Measurements from ENCODE around the gene STAC3. TPM values are rescaled to one million over a fixed set of nuclear protein-coding genes. Genes with fewer than 3 reads are reported as not detected.

The STAC3 gene
- polyA plus RNA-seq, 3 donors: 0.72 to 4.5 (median 1.8) TPM

DNA sequence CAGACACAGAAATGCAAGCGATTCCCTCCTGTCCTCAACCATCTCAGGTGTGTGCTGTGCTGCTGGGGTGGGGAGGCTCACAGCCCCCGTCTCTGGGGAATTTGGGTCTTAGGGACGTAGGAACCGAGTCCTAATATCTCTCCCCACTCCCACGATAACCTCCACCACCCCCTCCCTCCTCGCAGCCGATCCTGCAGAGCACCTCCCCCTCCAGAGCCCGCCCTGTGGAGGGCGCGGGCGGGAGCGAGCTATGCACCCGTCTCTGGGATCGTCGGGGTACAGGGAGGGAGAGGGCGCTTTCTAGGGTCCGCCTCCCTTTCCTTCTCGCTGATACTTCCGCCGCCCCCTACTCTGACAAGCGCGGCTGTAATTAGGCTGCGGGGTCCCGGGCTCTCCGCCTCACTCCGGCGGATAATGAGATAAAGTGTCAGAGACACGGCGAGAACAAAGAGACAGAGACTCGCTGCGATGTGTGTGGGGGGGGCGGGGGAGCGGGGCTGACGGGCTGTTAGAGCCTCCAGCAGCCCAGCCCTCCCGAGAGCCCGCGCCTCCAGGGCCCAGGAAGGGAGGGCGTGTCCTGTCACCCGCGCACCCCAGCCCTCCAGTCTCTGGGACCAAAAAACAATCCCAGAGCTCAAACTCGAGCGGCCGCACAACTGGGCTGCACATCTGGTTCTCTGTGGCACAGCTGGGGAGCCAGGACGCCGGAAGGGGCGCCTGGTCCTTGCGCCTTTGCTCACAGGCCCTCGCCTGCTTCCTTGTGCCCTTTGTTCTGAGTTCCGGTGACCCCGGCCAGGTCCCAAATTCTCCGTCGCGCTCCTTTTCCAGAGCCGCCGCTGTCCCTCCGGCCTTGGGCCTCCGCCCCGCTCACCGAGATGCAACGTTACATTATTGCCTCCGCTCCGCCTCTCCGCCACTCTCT lies 12.8 kb downstream of the STAC3 start:
- WGBS, 3 donors: 3 to 6% (median 3%) methylated on average over 58 to 63 of the region's 63 CpGs
- H3K27ac ChIP-seq (ENCODE audit: low read depth, low read length): no peak overlapping the region

DNA sequence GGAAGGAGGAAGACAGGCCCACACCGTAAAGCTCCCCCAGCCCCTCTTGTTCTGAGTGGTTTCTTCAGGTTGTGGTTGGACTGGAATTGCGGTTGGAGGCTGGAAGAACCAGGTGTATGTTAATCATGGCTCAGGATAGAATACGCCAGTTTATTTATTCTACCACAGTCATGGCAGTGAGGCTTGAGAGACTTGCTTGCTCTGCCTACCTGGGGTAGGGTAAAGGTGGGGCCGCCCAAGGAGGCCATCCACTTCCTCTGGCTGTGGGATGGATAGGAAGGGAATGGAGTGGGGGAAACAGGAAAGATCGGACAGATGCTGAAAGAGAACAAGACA lies 13.4 kb downstream of the STAC3 start:
- 40 to 48% (median 44%) methylated on average over 5 of the region's 5 CpGs for WGBS, 3 donors
- H3K27ac ChIP-seq (ENCODE audit: low read depth, low read length): no peak overlapping the region

DNA sequence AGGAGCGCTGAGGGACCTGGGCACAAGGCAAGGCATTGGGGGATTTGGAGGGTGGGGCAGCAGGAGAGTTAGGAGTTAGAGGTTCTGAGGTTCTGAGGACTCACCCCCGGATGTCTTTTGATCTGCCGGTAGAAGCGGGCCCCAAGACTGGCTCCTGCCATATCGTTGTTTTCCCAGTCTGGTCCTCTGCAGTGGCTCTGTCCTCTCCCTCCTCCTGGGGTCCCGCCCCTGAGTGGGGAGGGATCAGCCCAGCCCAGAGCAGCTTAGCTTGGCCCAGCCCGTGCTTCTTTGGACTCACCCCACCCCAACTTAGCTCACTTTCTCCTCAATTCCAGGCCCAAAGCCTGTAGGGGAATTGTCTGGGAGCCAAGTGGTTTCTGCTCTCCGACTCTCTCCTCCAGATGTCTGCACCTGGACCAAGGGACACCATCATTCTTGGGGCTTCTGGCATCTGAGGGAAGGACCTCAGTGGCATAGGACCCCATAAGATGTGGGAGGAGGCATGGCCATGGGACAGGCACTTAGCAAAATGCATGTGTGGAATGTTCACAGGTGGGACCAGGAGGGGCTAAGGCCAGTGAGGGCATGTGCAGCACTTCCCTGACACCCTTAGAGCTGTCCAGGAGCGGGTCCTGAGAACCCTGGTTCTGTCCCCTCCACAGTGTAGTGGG lies 13.9 kb downstream of the STAC3 start:
- H3K27ac ChIP-seq (ENCODE audit: low read depth, low read length): no peak overlapping the region
- WGBS, 3 donors: 22 to 42% (median 27%) methylated on average over 7 to 9 of the region's 9 CpGs

DNA sequence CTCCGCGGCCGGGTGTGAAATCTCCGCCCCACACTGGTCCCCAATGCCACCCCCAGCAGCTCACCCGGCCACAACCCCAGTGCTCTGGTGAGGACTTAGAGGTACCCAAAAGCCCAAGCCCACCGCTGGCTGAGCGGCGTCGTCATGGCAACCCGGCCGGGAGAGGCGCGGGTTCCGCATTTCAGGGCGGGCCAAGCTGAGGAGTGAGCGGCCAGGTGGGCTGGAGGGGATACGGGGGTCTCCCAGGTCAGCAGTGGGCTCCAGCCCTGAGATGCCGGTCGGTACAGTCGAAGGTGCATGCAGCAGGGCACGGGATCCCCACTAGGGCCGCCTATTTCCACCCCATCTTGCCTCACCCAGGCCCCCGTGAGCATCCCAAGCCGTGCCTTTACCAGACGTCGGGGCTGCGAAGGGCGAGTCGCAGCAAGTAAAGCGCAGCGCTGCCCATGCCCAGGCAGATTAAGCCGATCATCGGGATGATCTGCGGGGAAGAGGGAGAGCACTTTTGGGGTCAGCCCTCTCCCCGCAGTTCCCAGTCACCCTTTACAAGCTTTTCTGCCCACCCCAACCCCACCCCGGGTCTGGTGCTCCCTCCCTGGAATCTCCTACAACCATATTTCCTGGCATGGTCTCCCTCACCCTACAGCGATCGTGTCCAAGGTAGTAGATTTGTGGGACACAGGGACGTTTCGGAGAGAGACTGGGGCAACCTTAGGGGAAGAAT lies 14.6 kb downstream of the STAC3 start:
- H3K27ac ChIP-seq (ENCODE audit: low read depth, low read length): no peak overlapping the region
- WGBS, 3 donors: 21 to 33% (median 25%) methylated on average over 40 of the region's 40 CpGs

DNA sequence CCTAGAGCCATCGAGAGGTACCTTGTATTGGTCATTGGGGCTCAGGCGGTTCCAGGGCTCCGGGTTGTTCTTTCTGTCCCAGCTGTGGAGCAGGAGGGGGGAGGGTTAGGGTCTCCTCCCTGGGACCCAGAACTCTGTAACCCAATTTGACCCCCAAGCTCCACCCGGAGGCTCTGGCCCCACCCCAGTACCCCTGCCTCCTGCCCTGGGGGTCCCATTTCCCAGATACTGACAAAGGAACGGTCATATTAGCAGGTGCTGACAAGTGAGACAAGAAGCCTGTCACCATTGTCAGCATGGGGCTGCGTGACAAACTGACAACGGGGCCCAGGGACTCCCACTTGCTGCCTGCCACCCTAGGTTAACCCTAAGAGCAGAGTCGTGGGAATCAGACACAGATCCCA lies 15.3 kb downstream of the STAC3 start:
- H3K27ac ChIP-seq (ENCODE audit: low read depth, low read length): no peak overlapping the region
- WGBS, 3 donors: 61 to 71% (median 65%) methylated on average over 7 to 8 of the region's 8 CpGs

DNA sequence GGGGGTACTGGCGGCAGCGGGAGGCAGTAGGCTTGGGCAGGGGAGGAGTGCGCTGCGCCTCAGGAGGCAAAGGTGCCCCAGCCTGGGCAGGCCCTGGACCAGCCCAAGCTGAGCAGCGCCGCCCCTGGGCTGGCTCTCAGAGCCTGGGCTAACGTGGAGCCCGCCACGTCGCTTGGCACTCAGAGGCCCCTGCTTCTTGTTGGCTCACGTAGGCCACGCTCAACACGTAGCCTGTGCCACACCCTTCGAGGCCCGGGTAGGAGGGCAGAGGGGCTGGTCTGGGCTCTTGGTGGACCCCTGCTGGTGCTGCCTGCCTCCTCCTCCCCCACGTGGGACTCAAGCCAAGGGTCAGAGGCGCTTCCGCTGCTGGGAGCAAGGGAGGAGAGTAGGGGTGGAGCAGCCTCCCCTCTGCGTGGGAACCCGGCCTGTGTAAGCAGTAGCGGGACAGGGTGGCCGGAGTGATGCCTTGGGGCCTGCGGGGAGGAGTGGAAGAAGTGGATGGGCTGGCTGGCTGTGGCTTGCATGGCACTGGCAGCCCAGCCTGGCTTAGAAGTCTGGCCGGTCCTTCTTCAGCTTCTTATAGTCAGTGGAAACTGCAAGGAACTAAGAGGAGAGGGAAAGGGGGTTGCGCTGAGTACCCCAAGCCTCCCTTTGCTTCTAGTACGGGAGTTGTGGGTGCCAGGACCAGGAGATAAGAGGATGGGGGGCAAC lies 15.8 kb downstream of the STAC3 start:
- WGBS, 3 donors: 65 to 75% (median 73%) methylated on average over 17 to 26 of the region's 26 CpGs
- H3K27ac ChIP-seq (ENCODE audit: low read depth, low read length): no peak overlapping the region

DNA sequence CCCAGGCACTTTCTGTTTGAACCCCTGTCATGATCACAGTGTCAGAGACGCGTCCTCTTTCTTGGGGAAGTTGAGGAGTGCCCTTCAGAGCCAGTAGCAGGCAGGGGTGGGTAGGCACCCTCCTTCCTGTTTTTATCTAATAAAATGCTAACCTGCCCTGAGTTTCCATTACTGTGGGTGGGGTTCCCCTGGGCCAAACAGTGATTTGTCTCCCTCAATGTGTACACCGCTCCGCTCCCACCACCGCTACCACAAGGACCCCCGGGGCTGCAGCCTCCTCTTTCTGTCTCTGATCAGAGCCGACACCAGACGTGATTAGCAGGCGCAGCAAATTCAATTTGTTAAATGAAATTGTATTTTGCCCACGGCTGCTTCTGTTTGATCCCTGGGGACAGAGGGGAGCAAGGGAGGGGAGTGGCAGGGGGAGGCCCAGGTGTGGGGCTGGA lies 16.4 kb downstream of the STAC3 start:
- H3K27ac ChIP-seq (ENCODE audit: low read depth, low read length): no peak overlapping the region
- 72 to 90% (median 85%) methylated on average over 10 of the region's 10 CpGs for WGBS, 3 donors

DNA sequence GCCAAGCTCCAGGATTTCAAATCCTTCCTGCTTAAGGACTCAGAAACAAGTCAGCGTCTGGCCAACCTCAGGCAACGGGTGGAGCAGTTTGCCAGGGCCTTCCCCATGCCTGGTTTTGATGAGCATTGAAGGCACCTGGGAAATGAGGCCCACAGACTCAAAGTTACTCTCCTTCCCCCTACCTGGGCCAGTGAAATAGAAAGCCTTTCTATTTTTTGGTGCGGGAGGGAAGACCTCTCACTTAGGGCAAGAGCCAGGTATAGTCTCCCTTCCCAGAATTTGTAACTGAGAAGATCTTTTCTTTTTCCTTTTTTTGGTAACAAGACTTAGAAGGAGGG lies 16.8 kb downstream of the STAC3 start:
- no peak overlapping the region for H3K27ac ChIP-seq (ENCODE audit: low read depth, low read length)
- WGBS, 3 donors: 67 to 96% (median 69%) methylated on average over 3 of the region's 3 CpGs

DNA sequence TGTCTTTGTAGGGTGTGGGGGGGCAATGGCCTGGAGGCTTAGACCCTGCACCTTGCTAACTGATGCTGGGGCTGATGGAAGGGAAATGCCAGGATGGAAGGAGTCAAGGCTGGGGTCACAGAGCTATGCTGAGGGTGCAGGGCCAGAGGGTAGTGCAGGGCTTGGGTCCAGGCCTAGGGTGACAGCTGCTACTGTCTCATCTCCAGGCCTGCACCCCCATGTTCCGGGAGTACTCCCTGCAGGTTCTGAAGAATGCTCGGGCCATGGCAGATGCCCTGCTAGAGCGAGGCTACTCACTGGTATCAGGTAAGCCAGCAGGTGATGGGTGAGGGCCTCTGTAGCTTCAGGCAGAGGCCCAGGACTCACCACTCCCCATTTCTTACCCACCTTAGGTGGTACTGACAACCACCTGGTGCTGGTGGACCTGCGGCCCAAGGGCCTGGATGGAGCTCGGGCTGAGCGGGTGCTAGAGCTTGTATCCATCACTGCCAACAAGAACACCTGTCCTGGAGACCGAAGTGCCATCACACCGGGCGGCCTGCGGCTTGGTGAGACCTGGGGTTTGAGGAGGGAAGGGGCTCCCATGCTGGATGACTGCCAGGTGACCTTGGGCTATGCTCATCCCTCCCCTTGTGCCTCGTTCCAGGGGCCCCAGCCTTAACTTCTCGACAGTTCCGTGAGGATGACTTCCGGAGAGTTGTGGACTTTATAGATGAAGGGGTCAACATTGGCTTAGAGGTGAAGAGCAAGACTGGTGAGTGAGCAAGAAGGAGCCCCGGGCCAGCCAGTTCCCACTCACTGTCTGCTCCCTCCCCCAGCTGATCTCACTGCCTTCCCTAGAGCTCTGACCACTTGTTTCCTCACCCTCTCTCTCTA lies 17.4 kb downstream of the STAC3 start:
- no peak overlapping the region for H3K27ac ChIP-seq (ENCODE audit: low read depth, low read length)
- whole genome bisulfite sequencing, 3 donors: 88 to 90% (median 90%) methylated on average over 15 of the region's 15 CpGs

DNA sequence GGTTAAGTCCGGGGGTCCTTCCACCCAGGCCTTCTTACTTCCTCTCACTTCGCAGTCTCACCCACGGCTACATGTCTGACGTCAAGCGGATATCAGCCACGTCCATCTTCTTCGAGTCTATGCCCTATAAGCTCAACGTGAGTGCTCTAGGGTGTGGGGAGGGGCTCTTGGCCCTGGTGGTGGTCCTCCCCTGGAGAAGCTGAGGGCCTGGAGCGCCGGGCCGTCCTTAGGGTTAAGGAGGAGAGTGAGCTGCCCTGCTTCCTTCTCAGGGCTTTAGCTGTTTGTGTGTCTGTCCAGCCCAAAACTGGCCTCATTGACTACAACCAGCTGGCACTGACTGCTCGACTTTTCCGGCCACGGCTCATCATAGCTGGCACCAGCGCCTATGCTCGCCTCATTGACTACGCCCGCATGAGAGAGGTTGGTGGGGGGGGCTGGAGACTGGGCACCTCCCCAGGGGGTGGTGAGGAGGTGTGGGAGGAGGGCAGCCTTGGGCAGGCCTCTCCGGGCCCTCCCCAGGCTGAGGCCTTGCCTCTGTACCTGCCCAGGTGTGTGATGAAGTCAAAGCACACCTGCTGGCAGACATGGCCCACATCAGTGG lies 18.7 kb downstream of the STAC3 start:
- WGBS, 3 donors: 87 to 92% (median 89%) methylated on average over 19 of the region's 19 CpGs
- H3K27ac ChIP-seq (ENCODE audit: low read depth, low read length): no peak overlapping the region

DNA sequence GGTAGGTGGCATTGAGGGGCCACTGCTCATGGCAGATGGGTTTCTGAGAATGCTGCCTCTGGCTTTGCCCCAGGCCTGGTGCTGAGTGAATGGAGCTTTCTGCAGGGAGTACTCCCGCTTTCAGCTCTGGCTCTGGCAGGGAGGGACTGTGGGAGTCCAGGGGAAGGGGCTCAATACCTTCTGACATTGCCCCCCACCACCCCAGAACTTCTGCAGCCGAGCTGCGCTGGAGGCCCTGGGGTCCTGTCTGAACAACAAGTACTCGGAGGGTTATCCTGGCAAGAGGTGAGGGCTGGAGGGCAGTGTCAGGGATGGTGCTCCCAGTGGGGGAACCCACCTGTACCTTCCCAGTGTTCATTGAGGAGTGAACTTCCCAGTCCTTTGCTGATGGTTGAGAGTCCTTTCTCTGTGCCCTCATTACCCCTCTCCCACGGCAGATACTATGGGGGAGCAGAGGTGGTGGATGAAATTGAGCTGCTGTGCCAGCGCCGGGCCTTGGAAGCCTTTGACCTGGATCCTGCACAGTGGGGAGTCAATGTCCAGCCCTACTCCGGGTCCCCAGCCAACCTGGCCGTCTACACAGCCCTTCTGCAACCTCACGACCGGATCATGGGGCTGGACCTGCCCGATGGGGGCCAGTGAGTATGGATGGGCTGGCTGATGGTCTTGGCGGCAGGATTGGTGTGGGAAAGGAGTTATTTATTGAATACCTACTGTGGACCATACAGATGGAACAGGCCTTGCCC lies 19.5 kb downstream of the STAC3 start:
- no peak overlapping the region for H3K27ac ChIP-seq (ENCODE audit: low read depth, low read length)
- 85 to 91% (median 90%) methylated on average over 13 of the region's 13 CpGs for WGBS, 3 donors

DNA sequence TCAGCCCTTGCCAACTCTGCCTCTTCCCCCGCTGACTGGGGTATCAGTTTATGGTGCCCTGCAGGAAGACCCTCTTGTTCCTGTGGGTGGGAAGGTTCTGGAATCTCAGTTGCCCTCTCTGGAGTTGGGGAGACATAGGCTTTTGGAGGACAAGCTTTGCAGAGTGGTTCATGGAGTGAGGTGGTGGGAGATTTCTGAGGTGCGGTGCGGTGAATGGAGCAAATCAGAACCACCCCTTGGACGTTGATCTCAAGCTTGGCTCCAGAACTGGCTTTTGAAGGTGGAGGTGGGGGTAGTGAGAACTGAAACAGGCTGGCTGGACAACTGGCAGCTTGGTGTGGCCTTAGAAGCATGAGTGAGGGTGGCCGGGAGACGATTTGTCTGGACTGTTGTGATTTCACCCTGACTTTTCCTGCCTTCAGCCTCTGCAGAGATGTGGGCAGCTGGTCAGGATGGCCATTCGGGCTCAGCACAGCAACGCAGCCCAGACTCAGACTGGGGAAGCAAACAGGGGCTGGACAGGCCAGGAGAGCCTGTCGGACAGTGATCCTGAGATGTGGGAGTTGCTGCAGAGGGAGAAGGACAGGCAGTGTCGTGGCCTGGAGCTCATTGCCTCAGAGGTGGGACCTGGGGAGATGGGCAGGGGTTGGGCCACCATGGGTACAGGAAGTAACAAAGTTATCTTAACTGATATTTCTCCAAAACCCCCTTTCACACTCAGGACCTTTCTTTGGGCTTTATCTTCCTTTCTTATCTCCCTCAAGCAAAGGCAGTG lies 20.4 kb downstream of the STAC3 start:
- WGBS, 3 donors: 32 to 56% (median 51%) methylated on average over 10 of the region's 10 CpGs
- no peak overlapping the region for H3K27ac ChIP-seq (ENCODE audit: low read depth, low read length)

DNA sequence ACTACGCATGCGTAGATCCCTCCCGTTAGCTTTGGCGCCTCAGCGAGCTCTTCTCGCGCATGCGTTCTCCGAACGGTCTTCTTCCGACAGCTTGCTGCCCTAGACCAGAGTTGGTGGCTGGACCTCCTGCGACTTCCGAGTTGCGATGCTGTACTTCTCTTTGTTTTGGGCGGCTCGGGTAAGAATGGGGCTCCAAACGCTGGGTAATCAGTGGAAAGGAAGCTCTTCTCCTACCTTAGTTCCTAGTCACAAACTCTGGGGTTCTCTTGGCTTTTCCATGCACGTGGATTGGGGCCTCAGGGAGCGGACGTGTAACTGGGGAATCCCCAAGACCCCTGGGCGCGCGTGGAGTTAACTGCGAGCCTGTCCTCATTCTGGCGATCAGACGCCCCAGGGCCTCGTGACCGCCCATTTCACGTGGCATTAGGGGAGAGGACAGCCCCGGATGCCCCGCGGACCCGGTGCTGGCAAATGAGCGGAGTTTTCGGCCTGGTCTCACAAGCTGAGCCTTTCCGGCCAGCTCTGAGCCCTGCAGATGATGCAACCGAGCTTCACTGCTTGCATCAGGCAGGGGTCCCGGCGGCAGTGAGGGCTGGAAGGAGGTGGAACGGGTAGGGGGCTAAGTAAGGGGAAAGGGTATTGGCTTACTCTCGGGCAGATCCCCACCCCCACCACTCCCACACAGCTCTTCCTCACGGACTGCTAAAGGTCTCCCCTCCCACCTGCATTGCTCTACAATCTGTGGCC lies 21.2 kb downstream of the STAC3 start, which contains the start of gene SHMT2:
SHMT2 (plus strand) TSS at position 78 of the 747 bp plus-strand sequence; CDS start at position 146, 68 bp downstream.
- H3K27ac ChIP-seq (ENCODE audit: low read depth, low read length): no peak within 1 kb of the TSS
- 0 to 2% (median 0%) methylated on average over 42 of the region's 42 CpGs for WGBS, 3 donors

DNA sequence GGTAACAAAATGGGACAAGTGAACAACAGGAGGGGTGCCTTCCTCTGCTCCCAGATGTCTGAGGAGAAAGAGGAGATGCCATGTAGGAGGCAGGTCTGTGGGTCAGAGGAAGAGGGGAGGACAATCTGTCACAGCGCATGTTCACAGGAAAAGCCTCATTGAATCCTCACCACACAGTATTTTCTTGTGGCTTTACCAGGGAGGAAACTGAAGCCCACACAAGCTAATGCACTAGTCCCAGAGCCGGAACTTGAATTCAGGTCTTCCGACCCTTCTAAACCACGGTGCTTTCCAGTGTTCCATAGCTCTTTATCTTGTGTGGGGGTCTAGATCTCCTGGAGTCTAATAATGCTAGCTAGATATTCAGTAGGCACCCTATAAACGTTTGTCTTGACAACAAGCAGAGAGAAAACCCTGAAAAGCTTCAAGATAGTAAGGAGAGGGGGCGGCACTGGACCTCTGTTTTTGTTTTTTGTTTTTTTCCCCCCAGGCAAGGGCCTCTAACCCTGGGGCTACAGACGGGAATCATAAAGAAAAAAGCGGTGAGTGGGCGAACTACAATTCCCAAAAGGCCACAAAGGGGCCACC lies 21.8 kb downstream of the STAC3 start:
- no peak overlapping the region for H3K27ac ChIP-seq (ENCODE audit: low read depth, low read length)
- WGBS, 3 donors: 6 to 15% (median 8%) methylated on average over 9 of the region's 9 CpGs
